ENCODE results near the gene PRR36. TPM values are rescaled to one million over a fixed set of nuclear protein-coding genes. Genes with fewer than 3 reads are reported as not detected.
"Not testable (repeated sequence)": the region's sequence is repeated elsewhere in the genome, so short reads cannot be mapped to it uniquely, and the experiment has no call there.

Gene PRR36
- polyA plus RNA-seq, 2 of the 4 experiments (the other 2 are of a cell fraction) = 0.04 to 0.35 TPM

DNA sequence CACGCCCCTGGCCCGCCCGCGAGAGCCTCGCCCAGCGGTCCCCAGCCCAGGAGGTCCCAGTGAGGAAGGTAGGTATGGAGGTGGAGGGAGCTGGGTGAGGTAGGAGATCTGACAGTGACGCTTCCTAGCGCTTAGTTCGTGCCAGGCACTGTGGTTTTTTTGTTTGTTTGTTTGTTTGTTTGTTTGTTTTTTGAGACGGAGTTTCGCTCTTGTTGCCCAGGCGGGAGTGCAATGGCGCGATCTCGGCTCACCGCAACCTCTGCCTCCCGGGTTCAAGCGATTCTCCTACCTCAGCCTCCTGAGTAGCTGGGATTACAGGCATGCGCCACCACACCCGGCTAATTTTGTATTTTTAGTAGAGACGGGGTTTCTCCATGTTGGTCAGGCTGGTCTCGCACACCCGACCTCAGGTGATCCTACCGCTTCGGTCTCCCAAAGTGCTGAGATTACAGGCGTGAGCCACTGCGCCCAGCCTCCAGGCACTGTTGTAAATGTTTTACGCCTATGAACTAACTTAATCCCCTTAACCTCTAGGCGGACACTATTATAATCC lies 43.9 kb upstream of the PRR36 start:
- H3K4me1 ChIP-seq = peaks cover 19% of the 10 kb centered on the region
- ATAC-seq; H3K9me3 ChIP-seq; H3K4me3 ChIP-seq; FAIRE-seq; DNase-seq (ENCODE audit: low read depth in 1 of 2, low spot score in 1 of 2): not testable (repeated sequence)
- peak; percentile 48; the same call in 1 of the 2 replicates for TF ChIP-seq KDM1A (IDR thresholded peaks at IDR 0.05; ENCODE audit: low read depth)
- peak overlapping the region; percentile 87 for H3K4me2 ChIP-seq
- 65% methylated on average over 29 of the region's 29 CpGs for WGBS (ENCODE audit: missing lambda C conversion rate)
- ChIA-PET CTCF (interaction anchor here (0.6 to 2.4 kb wide), 16 partner anchors 9 to 335 kb away, joined by 3 to 14 read pairs (median 4); partner anchors contain the start of gene TIMM44), POLR2A (interaction anchor here (0.9 kb wide), 1 partner anchor 14 kb away, joined by 4 read pairs; the partner anchor contains the start of gene MAP2K7)
- H3K27ac ChIP-seq = peak overlapping the region in 1 of 2 experiments; percentile 90; a peak in 4 of 6 replicates

DNA sequence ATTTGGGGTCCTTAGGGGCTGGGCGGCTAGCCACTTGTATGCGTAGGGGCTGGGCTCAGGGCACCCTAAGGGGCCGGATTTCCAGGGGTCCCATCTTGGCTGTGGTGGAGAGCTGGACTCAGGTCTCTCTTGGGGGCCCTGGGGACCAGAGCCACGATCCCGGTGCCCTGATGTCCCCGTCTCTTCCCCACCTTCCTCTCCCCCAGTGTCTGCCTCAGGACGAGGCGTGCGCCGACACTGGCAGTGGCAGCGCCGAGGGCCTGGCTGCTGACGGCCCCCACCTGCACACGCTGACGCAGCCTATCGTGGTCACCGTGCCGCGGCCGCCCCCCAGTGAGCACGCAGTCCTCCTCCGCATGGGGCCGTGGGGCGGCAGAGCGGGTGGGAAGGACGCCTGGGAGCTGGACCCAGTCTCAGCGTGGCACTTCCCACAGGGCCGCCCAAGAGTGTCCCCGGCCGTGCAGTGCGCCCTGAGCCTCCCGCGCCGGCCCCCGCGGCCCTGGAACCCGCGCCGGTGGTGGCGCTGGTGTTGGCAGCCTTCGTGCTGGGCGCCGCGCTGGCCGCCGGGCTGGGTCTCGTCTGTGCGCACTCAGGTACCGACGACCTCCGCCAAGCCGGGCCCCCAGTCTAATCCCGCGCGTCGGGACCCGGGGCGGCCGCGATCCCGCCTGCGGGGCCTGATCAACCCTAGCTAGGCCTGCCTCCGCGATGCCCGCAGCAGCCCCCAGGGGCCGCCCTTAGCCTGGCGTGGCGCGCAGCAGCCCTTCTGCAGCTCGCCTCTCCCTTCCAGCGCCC lies 43.3 kb upstream of the PRR36 start:
- WGBS (ENCODE audit: missing lambda C conversion rate) = 29% methylated on average over 9 of the region's 71 CpGs
- Histone ChIP-seq H3K4me3 (peak overlapping the region; percentile 43), H3K4me1 (peaks cover 19% of the 10 kb centered on the region), H3K4me2 (peak overlapping the region; percentile 87), H3K27ac (peak overlapping the region; percentile 65 to 90; a peak in 5 of 6 replicates), H3K9me3 (no peaks in the 10 kb centered on the region)
- FAIRE-seq = no peak
- POLR2A ChIA-PET = interaction anchor here (0.5 to 0.9 kb wide), 2 partner anchors 11 to 13 kb away, joined by 3 to 4 read pairs; partner anchors contain the start of gene MAP2K7
- TF ChIP-seq, protein P1, sequence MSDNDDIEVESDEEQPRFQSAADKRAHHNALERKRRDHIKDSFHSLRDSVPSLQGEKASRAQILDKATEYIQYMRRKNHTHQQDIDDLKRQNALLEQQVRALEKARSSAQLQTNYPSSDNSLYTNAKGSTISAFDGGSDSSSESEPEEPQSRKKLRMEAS (IDR thresholded peaks at IDR 0.05) = peak; percentile 52; the same call in 1 of the 2 replicates
- TF ChIP-seq ESRRA (IDR thresholded peaks at IDR 0.05; ENCODE audit: borderline replicate concordance, low read length) (no peak), RAD21 (conservative IDR thresholded peaks at IDR 0.05 in 1 of 2, IDR thresholded peaks at IDR 0.05 in 1 of 2) (peak; percentile 33 to 35; a peak in 2 of 5 replicates), NPAS2 (CRISPR knock-in tag; IDR thresholded peaks at IDR 0.05; ENCODE audit: borderline replicate concordance) (no peak)
- TF ChIP-seq, protein P2, sequence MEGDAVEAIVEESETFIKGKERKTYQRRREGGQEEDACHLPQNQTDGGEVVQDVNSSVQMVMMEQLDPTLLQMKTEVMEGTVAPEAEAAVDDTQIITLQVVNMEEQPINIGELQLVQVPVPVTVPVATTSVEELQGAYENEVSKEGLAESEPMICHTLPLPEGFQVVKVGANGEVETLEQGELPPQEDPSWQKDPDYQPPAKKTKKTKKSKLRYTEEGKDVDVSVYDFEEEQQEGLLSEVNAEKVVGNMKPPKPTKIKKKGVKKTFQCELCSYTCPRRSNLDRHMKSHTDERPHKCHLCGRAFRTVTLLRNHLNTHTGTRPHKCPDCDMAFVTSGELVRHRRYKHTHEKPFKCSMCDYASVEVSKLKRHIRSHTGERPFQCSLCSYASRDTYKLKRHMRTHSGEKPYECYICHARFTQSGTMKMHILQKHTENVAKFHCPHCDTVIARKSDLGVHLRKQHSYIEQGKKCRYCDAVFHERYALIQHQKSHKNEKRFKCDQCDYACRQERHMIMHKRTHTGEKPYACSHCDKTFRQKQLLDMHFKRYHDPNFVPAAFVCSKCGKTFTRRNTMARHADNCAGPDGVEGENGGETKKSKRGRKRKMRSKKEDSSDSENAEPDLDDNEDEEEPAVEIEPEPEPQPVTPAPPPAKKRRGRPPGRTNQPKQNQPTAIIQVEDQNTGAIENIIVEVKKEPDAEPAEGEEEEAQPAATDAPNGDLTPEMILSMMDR (IDR thresholded peaks at IDR 0.05) = peak; percentile 34
- CTCF ChIA-PET = interaction anchor here (0.7 to 2.4 kb wide), 14 partner anchors 9 to 336 kb away, joined by 3 to 14 read pairs (median 4); partner anchors contain the start of genes MAP2K7 and TIMM44
- peak; percentile 49 to 74 for ATAC-seq
- DNase-seq (ENCODE audit: low read depth in 1 of 2, low spot score in 1 of 2) = peak; percentile 61 to 65

DNA sequence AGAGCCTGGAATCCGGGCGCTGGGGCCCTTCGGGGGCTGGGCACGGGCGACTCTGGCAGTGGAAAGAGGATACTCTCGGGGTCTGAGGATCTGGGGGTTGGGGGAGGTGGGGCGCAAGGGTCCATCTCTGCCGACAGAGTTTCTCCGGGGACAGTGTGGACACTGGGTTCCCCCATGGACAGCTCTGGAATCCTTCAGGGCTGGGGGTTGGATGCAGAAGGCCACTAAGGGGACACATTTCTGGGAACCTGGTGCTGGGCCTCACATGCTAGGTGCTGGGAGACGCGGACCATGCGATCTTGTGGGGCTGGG lies 42.7 kb upstream of the PRR36 start:
- Histone ChIP-seq H3K4me1 (peaks cover 19% of the 10 kb centered on the region), H3K9me3 (no peaks in the 10 kb centered on the region), H3K4me3 (peak overlapping the region; percentile 43), H3K27ac (peak overlapping the region; percentile 65 to 90), H3K4me2 (peak overlapping the region; percentile 87)
- ChIA-PET CTCF (interaction anchor here (1.0 to 2.4 kb wide), 7 partner anchors 8 to 48 kb away, joined by 3 to 14 read pairs (median 7); partner anchors contain the start of gene MAP2K7), POLR2A (interaction anchor here (0.5 kb wide), 1 partner anchor 10 kb away, joined by 3 read pairs; no protein-coding TSS in a partner anchor)
- ATAC-seq (no peak), DNase-seq (ENCODE audit: low read depth in 1 of 2, low spot score in 1 of 2) (no peak), FAIRE-seq (no peak)
- 72% methylated on average over 3 of the region's 12 CpGs for WGBS (ENCODE audit: missing lambda C conversion rate)
- TF ChIP-seq, protein P3, sequence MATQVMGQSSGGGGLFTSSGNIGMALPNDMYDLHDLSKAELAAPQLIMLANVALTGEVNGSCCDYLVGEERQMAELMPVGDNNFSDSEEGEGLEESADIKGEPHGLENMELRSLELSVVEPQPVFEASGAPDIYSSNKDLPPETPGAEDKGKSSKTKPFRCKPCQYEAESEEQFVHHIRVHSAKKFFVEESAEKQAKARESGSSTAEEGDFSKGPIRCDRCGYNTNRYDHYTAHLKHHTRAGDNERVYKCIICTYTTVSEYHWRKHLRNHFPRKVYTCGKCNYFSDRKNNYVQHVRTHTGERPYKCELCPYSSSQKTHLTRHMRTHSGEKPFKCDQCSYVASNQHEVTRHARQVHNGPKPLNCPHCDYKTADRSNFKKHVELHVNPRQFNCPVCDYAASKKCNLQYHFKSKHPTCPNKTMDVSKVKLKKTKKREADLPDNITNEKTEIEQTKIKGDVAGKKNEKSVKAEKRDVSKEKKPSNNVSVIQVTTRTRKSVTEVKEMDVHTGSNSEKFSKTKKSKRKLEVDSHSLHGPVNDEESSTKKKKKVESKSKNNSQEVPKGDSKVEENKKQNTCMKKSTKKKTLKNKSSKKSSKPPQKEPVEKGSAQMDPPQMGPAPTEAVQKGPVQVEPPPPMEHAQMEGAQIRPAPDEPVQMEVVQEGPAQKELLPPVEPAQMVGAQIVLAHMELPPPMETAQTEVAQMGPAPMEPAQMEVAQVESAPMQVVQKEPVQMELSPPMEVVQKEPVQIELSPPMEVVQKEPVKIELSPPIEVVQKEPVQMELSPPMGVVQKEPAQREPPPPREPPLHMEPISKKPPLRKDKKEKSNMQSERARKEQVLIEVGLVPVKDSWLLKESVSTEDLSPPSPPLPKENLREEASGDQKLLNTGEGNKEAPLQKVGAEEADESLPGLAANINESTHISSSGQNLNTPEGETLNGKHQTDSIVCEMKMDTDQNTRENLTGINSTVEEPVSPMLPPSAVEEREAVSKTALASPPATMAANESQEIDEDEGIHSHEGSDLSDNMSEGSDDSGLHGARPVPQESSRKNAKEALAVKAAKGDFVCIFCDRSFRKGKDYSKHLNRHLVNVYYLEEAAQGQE (IDR thresholded peaks at IDR 0.05) = no peak
